Activated T-cell treated with anti-CD3 and anti-CD28 coated beads for 4 hours (primary cell): ENCODE measurements around the gene NMT2.
A peak's percentile ranks its signal among the peaks of the same experiment; 100 is the strongest.

ENCODE experiments used
- DNase-seq: peaks from one replicate; pipeline ENCODE4 v3.0.0-alpha.2; 2020

Gene NMT2

GRCh38 chr10:15180736-15181135 lies 12.2 kb upstream of the NMT2 start:
- no peak for DNase-seq

GRCh38 chr10:15176269-15176668 lies 7.8 kb upstream of the NMT2 start:
- DNase-seq, result no peak

DNA sequence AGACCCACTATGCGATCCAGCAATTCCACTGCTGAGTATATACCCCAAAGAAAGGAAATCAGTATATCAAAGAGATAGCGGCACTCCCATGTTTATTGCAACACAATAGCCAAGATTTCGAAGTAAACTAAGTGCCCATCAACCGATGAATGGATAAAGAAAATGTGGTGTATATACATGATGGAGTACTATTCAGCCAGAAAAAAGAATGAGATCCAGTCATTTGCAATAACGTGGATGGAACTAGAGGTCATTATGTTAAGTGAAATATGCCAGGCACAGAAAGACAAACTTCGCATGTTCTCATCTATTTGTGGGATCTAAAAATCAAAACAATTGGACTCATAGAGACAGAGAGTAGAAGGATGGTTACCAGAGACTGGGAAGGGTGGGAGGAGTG lies 7.1 kb upstream of the NMT2 start:
- no peak for DNase-seq

DNA sequence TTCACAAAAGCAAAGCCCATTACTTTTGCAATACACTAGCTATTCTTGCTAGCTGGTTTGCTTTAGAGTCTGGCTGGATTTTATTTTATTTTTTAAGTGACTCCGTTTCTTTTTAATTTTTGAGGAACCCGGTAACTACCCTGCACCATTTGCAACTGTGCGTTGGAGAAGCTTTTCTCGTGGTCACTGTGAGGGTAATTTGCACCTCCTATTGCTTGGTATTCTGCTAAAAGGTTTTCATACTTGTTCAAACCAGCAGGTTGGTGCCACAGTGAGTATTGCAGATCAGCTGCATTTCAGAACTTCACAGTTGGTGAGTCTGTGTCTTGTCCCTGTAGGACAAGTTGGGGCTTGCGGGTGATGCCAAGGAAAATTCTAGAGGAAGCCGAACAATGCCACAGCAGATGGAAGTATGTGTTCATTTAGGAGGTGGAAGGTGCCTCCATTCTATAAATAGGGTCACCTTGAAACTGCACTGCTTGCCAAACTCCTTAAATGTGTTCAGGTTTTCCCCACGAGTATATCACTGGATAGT lies 3.9 kb upstream of the NMT2 start:
- no peak for DNase-seq

- peak; percentile 16 for DNase-seq
Observed at GRCh38 chr10:15169555-15170401, 1.3 kb upstream of the NMT2 start.

DNA sequence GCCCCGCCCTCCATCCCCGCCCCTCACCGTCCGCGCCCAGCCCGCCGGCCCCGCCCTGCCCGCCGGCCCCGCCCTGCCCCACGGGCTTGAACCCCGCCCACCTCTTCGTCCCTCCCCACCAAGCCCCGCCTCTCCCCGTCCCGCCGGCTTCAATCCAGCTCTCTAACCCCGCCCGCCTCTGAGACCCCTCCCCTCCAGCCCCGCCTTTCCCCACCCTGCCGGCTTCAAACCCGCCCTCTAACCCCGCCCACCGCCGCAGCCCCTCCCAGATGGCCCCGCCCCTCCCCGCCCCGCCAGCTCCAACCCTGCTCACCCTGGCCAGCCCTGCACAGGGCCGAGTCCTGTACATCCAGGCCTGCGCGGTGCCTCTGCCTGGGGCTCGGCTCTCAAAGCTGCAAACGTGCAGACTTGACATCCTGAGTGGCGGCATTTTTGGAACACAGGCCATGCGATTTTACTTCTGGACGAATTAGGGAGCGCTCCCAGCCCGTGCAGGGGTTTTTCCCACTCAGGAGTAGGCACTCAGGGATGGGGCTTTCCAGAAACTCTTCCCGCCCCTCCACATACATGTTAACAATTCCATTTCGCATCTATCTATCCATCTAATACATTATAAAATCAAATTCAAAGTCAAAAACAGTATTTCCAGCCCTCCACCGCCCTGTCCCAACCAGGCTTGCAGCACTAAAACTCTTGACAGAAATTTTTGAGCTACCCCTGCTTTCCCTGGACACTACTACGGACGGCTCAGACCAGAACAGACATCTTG lies 477 bp upstream of the NMT2 start:
- DNase-seq, result peak; percentile 97

DNA sequence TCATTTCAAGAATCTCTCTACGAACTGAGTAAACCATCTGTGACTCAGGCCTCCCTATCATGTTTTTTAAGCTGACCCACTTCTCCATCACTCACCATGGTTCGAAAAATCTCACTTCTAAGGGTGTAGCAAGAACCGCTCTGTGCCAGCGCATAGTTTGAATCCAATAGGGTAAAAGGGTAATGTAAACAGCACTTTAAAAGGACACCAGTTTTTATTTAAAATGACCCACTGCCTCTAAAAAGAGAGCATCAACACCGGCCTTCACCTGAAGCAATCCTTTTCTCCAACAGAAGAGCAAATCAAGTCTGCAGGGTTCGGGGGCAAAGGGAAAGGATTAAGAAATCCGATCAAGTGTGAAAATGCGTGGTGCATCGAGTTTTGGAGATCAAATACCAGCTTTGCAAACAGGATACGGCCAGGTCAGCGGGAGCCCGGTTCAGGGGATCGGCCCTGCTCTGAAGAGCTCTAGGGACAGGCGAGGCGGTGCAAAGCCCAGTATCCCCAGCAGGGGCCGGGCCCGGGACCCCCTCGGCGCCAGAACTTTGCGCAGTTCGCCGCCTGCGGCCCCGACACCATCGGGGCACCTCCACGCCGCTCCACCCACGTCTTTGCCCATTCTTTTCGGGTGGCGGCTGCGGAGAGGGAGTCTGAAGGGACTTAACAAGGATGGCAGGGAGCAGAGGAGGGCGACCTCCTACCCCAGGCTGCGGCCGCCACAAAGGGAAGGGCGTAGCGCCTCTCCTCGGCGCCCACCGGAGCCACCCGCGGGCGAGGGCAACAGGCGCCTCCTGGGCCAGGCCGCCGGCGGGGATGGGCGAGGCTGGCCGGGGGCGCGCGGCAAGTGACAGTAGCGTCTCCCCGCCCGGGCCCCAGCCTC lies 842 bp downstream of the NMT2 start:
- no peak for DNase-seq

DNA sequence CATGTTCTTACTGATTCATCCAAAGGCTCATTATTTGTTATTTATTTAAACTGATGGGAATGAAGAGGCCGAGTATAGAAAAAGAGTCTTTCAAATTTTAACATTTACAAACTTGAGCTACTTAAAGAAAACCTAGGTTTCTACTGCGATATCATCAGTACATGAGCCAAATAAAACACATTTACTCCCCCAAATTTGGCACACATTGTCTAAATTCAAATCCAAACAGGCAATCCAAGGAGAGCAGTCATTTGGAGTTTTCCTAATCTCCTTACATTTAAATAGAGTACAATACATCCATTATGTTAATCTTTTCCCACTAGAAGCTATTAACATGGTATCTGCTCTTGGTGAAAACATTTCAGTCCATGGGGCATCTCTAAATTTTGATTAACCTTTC lies 2.2 kb downstream of the NMT2 start:
- DNase-seq, result no peak

GRCh38 chr10:15163253-15163828 lies 5.2 kb downstream of the NMT2 start:
- no peak for DNase-seq

- no peak for DNase-seq
Observed at GRCh38 chr10:15158972-15159371, 9.5 kb downstream of the NMT2 start.

DNA sequence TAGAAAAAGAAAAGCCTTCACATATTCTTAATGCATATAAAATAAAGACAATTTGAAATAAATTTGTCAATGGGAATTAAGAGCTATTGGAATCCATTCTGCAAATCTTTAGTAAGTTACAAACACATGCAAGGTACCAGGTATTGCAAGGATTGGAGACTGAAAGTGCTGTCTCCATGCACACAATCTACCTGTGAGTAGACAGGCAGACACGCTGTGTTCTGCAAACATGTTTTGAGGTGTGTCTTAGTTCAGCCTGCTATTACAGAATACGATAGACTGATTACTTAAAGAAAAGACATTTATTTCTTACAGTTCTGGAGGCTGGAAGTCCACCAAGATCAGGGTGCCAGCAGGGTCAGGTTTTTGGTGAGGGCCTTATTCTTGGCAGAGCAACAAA lies 10.0 kb downstream of the NMT2 start:
- no peak for DNase-seq

DNA sequence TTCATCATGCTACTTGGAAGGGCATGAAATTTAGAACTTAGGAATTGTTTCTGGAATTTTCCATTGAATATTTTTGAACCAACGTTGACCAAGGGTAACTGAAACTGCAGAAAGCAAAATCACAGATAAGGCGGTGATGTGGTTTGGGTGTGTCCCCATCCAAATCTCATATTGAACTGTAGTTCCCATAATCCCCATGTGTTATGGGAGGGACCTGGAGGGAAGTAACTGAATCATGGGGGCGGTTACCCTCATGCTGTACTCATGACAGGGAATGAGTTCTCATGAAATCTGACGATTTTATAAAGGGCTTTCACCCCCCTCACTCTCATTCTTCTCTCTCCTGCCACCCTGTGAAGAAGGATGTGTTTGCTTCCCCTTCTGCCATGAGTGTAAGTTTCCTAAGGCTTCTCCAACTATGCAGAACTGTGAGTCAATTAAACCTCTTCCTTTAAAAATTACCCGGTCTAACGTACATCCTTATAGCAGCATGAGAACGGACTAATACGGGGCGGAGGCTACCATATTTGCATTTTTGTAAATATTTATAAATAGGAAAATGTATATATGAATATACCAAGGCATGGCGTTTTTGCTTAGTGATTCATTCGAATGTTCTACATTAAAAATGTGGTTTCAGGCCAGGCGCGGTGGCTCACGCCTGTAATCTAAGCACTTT lies 12.4 kb downstream of the NMT2 start:
- no peak for DNase-seq

DNA sequence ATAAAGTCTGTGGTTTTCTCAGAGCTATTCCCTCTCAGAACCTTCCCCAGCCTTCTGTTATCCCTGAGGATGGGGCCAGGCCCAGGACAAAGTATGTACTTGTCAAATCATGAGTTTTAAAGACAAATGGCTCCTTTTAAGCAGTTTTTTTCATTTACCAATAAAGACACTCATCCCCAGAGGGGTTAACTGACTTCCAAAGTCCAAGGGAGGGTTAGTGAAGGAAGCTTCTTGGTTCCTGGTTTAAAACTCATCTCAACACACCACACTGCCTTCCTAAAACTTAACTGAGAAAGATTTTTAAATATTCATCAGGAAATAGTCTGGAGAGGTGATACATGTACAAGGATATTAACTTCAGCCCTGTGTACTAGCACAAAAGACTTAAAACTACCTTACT lies 15.9 kb downstream of the NMT2 start:
- DNase-seq, result no peak

DNA sequence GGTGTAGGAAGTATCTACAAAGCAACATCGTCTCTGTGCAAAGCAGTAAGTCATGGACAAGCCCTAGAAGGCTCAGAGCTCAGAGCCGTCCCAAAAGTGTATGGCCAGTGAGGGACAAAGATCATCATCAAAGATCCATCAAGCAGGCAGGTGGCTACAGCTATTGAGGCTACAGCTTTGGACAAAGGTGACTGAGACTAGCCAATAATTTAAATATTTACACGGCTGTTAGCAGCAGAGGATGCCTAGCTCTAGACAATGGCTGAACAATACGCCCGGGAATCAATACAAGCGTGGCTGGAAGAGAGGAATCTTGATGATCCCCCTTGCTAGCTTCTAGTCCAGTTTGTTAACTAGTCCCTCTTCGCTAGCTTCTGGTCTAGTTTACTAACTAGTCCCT lies 17.9 kb downstream of the NMT2 start:
- no peak for DNase-seq

GRCh38 chr10:15149042-15149771 lies 19.3 kb downstream of the NMT2 start:
- DNase-seq, result no peak

GRCh38 chr10:15147594-15148392 lies 20.7 kb downstream of the NMT2 start:
- DNase-seq, result no peak

- no peak for DNase-seq
Observed at GRCh38 chr10:15146366-15146765, 22.1 kb downstream of the NMT2 start.

DNA sequence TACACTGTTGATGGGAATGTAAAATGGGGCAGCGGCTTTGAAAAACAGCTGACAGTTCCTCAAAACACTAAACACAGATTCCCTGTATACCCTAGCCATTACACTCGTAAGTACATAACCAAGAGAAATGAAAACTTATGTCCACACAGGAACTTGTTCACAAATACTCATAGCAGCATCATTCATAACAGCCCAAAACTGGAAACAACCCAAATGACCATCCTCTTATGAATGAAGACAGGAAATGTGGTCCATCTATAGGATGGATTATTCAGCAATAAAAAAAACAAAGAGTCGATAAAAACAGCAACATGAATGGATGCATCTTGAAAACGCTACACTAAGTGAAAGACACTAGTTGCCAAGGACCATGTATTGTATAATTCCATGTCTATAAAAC lies 23.7 kb downstream of the NMT2 start:
- DNase-seq, result no peak

- DNase-seq, result no peak
Observed at GRCh38 chr10:15141136-15142054, 27.1 kb downstream of the NMT2 start.
